HG02623 (cell line): Measurements from ENCODE around the gene GFAP.

Experiments
- ATAC-seq: cut with Tn5 transposase; IDR thresholded peaks from one replicate; pipeline ENCODE4 v1.9.1; 2021; ENCODE audit warnings: moderate library complexity; ENCODE audit not compliant: unreplicated experiment

Gene GFAP

GRCh38 chr17:44915862-44916780, 821 bp upstream of the GFAP start:
- ATAC-seq: no peak

- ATAC-seq: no peak
Measured at GRCh38 chr17:44914698-44915271, 515 bp downstream of the GFAP start.

- ATAC-seq: no peak
Measured at GRCh38 chr17:44914148-44914547, 1.2 kb downstream of the GFAP start.

DNA sequence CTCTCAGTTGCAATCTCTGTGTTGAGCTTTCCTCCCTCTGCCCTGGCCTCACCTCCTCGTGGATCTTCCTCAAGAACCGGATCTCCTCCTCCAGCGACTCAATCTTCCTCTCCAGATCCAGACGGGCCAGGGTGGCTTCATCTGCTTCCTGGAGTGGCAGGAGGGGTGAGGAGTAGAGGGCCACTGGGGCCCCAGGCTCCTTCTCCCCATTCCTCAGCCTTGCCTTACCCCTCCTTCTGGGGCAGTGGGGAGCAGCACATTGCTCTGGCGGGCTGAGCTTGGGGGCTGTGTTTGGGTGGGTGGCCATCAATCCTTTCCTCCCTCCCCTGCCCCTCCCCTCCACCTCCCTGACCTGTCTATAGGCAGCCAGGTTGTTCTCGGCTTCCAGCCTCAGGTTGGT, 1.6 kb downstream of the GFAP start:
- ATAC-seq: no peak

DNA sequence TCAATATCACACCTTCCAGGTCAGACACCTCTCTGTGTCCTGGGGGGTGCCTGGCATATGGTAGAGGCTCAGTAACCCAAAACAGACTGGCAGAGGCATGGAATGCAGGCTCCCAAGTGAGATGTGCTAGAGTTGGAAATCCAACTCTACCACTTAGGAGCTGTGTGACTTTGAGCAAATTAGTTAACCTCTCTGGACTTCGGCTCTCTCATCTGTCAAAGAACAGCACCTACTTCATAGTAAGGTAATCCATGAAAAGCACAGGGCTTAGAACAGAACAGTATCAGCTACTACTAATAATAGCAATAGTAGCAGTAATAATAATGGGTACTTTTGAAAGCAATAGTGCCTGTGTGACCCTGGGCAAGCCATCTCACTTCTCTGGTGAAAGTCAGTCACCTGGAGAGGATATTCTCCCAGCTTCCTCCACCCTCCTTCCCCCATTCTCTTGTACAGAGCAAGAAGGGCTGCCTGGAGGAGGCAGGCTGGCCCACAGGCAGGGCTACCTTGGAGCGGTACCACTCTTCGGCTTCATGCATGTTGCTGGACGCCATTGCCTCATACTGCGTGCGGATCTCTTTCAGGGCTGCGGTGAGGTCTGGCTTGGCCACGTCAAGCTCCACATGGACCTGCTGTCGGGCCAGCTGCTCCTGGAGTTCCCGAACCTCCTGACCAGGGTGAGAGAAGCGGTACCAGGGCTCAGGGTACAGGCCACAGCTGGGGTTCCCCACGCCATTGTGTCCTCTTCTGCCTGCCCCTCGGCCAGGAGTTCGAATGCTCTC, 2.3 kb downstream of the GFAP start:
- ATAC-seq: no peak

DNA sequence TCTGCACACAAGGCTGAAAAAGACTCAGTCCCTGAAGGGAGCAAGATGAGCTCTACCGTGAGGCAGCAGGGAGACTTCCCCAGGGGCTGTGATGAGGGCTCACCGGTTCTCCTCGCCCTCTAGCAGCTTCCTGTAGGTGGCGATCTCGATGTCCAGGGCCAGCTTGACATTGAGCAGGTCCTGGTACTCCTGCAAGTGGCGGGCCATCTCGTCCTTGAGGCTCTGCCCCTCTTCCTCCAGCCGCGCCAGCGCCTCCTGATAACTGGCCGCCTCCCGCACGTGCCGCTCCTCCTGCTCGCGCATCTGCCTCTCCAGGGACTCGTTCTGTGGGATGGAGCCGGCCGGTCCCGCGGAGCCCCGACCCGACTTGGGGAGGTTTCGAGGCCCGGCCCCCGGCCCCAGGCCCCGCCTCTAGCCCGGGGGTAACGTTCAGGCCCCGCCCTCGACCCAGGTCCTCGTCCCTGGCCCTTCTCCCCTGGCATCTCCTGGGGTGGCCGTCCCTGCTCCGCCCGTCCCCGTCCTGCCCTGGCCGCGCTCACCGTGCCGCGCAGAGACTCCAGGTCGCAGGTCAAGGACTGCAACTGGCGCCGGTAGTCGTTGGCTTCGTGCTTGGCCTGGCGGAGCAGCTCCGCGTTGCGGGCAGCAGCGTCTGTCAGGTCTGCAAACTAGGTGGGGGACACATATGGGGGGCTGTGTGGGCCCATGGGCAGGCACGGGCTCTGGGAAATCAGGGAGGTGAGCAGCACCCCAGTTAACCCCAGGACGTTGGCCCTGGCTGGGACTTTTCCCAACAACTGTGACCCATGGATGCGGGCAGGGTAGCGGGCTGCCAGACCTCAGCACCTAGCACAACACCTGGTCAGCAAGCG, 3.9 kb downstream of the GFAP start:
- ATAC-seq: no peak

DNA sequence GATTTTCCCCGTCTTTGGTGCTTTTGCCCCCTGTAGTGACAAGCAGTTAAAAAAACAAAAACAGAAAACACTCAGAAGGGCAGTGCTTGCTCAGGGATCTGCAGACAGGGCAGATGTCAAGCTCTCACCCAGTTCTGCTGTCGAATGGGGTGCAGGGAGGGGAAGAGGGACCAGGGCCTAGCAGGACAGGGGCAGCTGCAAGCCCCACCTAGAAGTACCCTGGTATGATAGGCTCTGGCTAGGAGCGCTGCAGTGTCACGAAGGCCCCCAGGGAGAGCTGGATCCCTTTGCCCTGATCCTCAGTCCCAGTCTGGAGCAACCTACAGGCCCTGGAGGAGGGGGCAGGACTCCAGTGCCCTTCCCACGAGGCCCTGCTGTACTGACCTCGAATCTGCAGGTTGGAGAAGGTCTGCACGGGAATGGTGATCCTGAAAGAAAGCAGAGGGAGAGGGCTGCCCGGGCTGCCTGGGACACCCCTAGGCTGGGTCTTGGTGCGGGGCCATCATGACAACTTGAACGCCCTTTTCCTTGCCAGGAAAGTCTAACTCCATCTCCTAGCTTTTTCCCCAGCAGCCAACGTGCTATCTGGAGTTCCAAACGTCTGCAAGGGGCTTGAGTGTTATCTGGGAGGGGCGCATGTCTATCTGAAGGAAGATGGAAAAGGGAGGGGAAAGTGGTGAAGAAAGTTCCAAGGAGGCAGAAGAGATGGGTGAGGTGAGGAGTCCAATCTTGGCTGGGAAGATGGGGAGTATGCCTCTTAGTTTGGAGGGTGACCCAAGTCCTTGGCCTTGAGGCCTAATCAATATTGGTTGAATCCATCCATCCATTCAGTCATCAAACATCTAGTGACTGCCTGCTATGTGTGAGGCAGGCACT, 4.8 kb downstream of the GFAP start:
- no peak for ATAC-seq

DNA sequence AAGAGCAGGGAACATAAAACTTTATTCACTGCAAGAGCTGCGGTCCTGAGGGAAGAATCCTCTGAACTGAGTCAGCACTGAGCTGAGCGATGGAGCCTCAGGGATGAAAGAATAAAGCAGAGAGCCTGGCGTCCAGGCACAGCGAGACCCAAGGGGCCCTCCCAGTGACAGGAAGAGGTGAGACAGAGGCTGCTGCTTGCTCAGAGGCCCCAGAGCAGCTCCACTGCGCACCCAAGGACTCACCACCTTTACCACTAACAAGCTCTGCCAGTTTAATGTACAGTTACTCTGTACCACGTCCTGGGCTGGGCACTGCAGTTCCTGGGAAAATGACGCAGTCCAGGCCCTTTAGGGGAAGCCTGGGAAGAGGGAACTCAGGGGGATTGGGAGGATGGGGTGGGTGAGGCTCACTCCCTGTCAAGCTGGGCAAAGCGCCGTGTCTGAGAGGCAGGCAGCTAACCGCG, 5.6 kb downstream of the GFAP start:
- ATAC-seq: no peak

DNA sequence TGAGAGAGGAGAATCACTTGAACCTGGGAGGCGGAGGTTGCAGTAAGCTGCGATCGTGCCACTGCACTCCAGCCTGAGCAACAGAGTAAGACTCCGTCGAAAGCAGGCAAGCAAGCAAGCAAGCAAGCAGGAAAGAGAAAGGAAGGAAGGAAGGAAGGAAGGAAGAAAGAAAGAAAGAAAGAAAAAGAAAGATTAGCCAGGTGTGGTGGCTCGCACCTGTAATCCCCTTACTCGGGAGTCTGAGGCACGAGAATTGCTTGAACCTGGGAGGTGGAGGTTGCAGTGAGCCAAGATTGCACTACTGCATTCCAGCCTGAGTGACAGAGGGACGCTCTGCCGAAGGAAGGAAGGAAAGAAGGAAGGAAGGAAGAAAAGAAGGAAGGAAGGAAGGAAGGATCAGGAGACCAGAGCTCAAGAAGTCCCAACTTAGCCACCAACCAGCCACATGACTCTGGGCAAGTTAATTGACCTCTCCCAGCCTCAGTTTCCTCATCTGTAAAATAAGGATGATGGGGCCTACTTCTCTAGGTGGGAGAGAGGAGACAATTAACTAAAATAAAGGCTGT, 6.5 kb downstream of the GFAP start:
- ATAC-seq: no peak

GRCh38 chr17:44907729-44908470, 7.4 kb downstream of the GFAP start:
- ATAC-seq: no peak

- no peak for ATAC-seq
Measured at GRCh38 chr17:44906763-44907728, 8.3 kb downstream of the GFAP start.

- no peak for ATAC-seq
Measured at GRCh38 chr17:44906010-44906646, 9.2 kb downstream of the GFAP start.

- no peak for ATAC-seq
Measured at GRCh38 chr17:44905006-44906000, 10.0 kb downstream of the GFAP start.

DNA sequence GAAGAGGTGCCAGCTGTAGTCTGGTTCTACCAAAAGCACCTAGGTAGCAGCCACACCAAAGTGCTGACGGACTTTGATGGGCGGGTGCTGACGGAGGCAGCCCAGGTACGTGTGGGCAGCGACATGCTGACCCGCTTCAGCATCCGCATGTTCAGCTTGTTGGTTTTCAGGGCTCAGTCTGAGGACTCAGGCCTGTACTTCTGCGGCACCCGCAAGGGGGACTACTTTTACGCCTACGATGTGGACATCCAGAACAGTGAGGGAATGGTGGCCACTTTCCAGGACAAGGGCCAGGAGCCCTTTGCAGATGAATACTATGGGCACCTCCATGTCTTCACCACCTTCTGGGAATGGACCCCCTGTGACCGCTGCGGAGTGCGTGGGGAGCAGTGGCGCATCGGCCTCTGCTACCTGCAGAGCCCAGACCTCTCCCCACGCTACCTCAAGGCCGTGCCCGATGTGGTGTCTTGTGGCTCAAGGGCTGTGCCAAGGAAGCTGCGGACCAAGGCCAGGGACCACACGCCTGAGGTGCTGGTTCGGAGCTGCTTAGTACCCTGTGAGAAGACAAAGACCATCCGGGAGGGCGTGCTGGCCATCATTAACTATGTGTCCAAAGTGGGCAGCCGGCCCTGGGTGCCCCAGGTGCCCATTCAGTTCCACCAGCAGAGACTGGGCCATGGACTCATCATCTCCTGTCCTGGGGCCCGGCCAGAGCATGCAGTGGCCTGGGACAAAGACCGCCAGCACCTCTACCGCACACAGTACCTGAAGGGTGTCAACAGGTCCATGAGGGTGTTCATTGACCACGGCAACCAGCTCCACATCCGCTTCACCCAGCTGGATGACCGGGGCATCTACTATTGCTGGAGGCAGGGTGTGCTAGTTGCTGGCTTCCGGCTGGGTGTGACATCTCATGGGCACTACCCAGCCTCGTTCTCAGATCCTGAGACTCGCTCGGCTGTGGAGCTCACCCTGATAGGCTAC, 11.0 kb downstream of the GFAP start:
- ATAC-seq: no peak
